CD4-positive, alpha-beta T cell (primary cell): ENCODE results near the gene LMOD1. TPM values are rescaled to one million over a fixed set of nuclear protein-coding genes. Genes with fewer than 3 reads are reported as not detected.
"Not testable (repeated sequence)": the region's sequence is repeated elsewhere in the genome, so short reads cannot be mapped to it uniquely, and the experiment has no call there.

Experiments
- ATAC-seq: fragments of 200-7000 bp; cut with Tn5 transposase; one replicate; pipeline ENCODE4 v1.10.0; 2022; ENCODE audit warnings: mild to moderate bottlenecking; ENCODE audit not compliant: poor library complexity
- CTCF ChIA-PET: fragments of 350-600 bp; sonication (Branson Sonifier 250); formaldehyde crosslinking; loops from one replicate; lab custom pipeline; 2021; ENCODE audit warnings: antibody characterized with exemption, inconsistent platforms; lab: Charles Lee
- POLR2A ChIA-PET: fragments of 350-600 bp; sonication (Branson Sonifier 250); formaldehyde crosslinking; loops from one replicate; lab custom pipeline; 2021; ENCODE audit warnings: antibody characterized with exemption, inconsistent platforms; lab: Charles Lee
- DNase-seq, 14 experiments: peaks; one replicate each; pipeline ENCODE4 v3.0.0-alpha.2; 2013 to 2020; ENCODE audit warnings: mixed read lengths in 2 of 14
- H3K27ac ChIP-seq, 2 donors: one replicate each; pipeline versions ENCODE4 v1.5.1 to v1.7.0; 2013; ENCODE audit warnings: low read length in 2 of 2, low read depth in 1 of 2, mild to moderate bottlenecking in 1 of 2
- H3K27me3 ChIP-seq, 2 experiments: 1 replicate in 1 of 2; 2 replicates in 1 of 2; pipeline versions ENCODE4 v1.6.1 to v1.7.0; 2013; ENCODE audit warnings: low read length in 2 of 2, control low read depth in 1 of 2, mild to moderate bottlenecking in 1 of 2, moderate library complexity in 1 of 2; ENCODE audit not compliant: insufficient read depth in 2 of 2, control insufficient read depth in 1 of 2
- H3K36me3 ChIP-seq: one replicate; pipeline ENCODE4 v1.6.1; 2013; ENCODE audit warnings: low read length, control low read depth; ENCODE audit not compliant: insufficient read depth
- H3K4me1 ChIP-seq: one replicate; pipeline ENCODE4 v1.6.1; 2013; ENCODE audit warnings: low read length, control low read depth; ENCODE audit not compliant: insufficient read depth
- H3K4me3 ChIP-seq: one replicate; pipeline ENCODE4 v1.5.1; 2013; ENCODE audit warnings: mild to moderate bottlenecking, low read length, moderate library complexity
- H3K9me3 ChIP-seq, 2 experiments: 1 replicate in 1 of 2; 2 replicates in 1 of 2; pipeline versions ENCODE4 v1.6.1 to v1.7.0; 2013; ENCODE audit warnings: low read length in 2 of 2, mild to moderate bottlenecking in 2 of 2, control low read depth in 1 of 2, moderate library complexity in 1 of 2; ENCODE audit not compliant: control insufficient read depth in 1 of 2, insufficient read depth in 1 of 2
- H3K27ac Mint-ChIP-seq: one replicate; pipeline ENCODE4 v1.8.0; 2020; ENCODE audit warnings: mixed read lengths
- H3K27me3 Mint-ChIP-seq: one replicate; pipeline ENCODE4 v1.8.0; 2021; ENCODE audit warnings: mixed read lengths
- H3K36me3 Mint-ChIP-seq: one replicate; pipeline ENCODE4 v1.8.0; 2021; ENCODE audit warnings: low read depth, mixed read lengths
- H3K4me1 Mint-ChIP-seq: one replicate; pipeline ENCODE4 v1.8.0; 2021; ENCODE audit warnings: low read depth, mixed read lengths
- H3K4me3 Mint-ChIP-seq: one replicate; pipeline ENCODE4 v1.8.0; 2020; ENCODE audit warnings: mild to moderate bottlenecking, mixed read lengths
- H3K9me3 Mint-ChIP-seq: one replicate; pipeline ENCODE4 v1.8.0; 2020; ENCODE audit warnings: mixed read lengths
- intact Hi-C, 2 experiments: fragments of 100-400 bp; cut with DNase I in 1 of 2; cut with micrococcal nuclease in 1 of 2; formaldehyde crosslinking; loops; one replicate each; pipeline versions ENCODE4 v1.15.1 to v1.9.0; 2023 to 2025; cut with DNase I, micrococcal nuclease
- total RNA-seq, 174 experiments: library from RNA in 2 of 174; stranded (reverse) in 2 of 174; gene quantifications; one replicate each; pipeline ENCODE4 v1.2.3 and lab custom pipeline; 2021 to 2026
- TF ChIP-seq, protein P1 (sequence below): fragments of 200-600 bp; IDR thresholded peaks from one replicate; pipeline ENCODE4 v1.8.0; 2022; ENCODE audit warnings: antibody characterized with exemption, mild to moderate bottlenecking

Gene LMOD1
- total RNA-seq, 2 experiments from 2014 or later = not detected

DNA sequence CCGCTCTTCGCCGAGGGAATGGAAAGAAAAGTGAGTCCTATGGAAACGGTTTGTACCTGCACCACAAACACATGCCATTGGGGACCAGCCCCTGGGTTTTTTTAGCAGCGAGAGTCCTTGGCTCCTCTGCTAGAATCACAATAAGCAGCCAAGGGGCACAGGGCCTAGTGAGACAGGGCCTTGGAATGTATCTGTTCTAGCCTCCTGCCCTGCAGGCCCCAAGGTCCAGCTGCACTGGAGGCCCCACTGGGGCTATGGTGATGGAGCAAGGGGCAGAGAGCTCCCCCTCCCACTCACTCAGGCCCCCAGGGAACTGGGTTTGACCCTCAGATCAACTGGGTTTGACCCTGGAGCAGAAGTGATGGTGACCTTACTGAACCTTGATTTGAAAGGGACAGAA, 43.2 kb downstream of the LMOD1 start:
- ATAC-seq (no peak), DNase-seq (no peak)
- Histone ChIP-seq H3K9me3 (no peaks in the 10 kb centered on the region), H3K4me3 (no peak overlapping the region), H3K36me3 (no peaks in the 10 kb centered on the region), H3K27ac (no peak overlapping the region), H3K27me3 (no peaks in the 10 kb centered on the region), H3K4me1 (no peaks in the 10 kb centered on the region)
- ChIA-PET POLR2A (no interaction called here), CTCF (no interaction called here)
- Mint-ChIP-seq H3K4me1 (no peaks in the 10 kb centered on the region), H3K27me3 (peaks cover 5% of the 10 kb centered on the region), H3K36me3 (no peaks in the 10 kb centered on the region), H3K4me3 (no peak overlapping the region), H3K27ac (no peak overlapping the region), H3K9me3 (no peaks in the 10 kb centered on the region)
- intact Hi-C loops = no loop called here
- TF ChIP-seq, protein P1, sequence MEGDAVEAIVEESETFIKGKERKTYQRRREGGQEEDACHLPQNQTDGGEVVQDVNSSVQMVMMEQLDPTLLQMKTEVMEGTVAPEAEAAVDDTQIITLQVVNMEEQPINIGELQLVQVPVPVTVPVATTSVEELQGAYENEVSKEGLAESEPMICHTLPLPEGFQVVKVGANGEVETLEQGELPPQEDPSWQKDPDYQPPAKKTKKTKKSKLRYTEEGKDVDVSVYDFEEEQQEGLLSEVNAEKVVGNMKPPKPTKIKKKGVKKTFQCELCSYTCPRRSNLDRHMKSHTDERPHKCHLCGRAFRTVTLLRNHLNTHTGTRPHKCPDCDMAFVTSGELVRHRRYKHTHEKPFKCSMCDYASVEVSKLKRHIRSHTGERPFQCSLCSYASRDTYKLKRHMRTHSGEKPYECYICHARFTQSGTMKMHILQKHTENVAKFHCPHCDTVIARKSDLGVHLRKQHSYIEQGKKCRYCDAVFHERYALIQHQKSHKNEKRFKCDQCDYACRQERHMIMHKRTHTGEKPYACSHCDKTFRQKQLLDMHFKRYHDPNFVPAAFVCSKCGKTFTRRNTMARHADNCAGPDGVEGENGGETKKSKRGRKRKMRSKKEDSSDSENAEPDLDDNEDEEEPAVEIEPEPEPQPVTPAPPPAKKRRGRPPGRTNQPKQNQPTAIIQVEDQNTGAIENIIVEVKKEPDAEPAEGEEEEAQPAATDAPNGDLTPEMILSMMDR = no peak

DNA sequence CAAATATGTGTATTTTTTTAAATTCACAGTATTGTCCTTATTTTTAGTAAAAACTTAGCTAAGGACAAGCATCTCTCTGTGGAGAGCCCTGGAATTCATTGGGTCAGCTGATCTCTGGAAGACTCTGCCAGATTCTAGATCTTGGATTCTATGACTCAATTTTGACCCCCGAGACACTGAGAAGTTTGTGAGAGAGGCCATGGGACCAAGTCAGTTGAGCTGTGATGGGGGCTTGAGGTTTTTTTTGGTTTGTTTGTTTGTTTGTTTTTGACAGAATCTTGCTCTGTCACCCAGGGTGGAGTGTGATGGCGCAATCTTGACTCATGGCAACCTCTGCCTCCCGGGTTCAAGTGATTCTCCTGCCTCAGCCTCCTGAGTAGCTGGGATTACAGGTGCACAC, 44.1 kb downstream of the LMOD1 start:
- ATAC-seq (no peak), DNase-seq (no peak)
- TF ChIP-seq, protein P1 = no peak
- H3K36me3 Mint-ChIP-seq = no peaks in the 10 kb centered on the region
- intact Hi-C loops = no loop called here
- Histone ChIP-seq H3K4me1 (no peaks in the 10 kb centered on the region), H3K9me3 (no peaks in the 10 kb centered on the region), H3K27me3 (no peaks in the 10 kb centered on the region), H3K27ac (no peak overlapping the region), H3K4me3 (no peak overlapping the region), H3K36me3 (no peaks in the 10 kb centered on the region)
- H3K27me3 Mint-ChIP-seq = peaks cover 5% of the 10 kb centered on the region
- H3K4me1 Mint-ChIP-seq = no peaks in the 10 kb centered on the region
- H3K27ac Mint-ChIP-seq = no peak overlapping the region
- ChIA-PET POLR2A (no interaction called here), CTCF (no interaction called here)
- no peak overlapping the region for H3K4me3 Mint-ChIP-seq
- H3K9me3 Mint-ChIP-seq = no peaks in the 10 kb centered on the region

DNA sequence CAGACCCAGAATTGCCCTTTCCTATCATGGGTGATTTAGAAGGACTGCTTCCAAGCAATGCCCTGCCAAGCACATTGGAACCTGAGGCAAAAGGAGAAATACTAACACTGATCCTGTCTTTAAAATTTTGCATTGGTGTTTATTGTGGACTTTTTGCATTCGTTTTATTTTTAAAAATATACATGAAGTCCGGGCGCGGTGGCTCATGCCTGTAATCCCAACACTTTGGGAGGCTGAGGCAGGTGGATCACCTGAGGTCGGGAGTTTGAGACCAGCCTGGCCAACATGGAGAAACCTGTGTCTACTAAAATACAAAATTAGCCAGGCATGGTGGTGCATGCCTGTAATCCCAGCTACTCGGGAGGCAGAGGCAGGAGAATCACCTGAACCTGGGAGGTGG, 45.3 kb downstream of the LMOD1 start:
- CTCF ChIA-PET, H3K4me3 ChIP-seq, H3K4me1 ChIP-seq, ATAC-seq, H3K27ac Mint-ChIP-seq, H3K4me3 Mint-ChIP-seq, H3K36me3 Mint-ChIP-seq, DNase-seq, H3K27ac ChIP-seq, intact Hi-C loops, H3K36me3 ChIP-seq, H3K4me1 Mint-ChIP-seq, H3K27me3 ChIP-seq, POLR2A ChIA-PET, H3K9me3 Mint-ChIP-seq, H3K9me3 ChIP-seq, H3K27me3 Mint-ChIP-seq: not testable (repeated sequence)

DNA sequence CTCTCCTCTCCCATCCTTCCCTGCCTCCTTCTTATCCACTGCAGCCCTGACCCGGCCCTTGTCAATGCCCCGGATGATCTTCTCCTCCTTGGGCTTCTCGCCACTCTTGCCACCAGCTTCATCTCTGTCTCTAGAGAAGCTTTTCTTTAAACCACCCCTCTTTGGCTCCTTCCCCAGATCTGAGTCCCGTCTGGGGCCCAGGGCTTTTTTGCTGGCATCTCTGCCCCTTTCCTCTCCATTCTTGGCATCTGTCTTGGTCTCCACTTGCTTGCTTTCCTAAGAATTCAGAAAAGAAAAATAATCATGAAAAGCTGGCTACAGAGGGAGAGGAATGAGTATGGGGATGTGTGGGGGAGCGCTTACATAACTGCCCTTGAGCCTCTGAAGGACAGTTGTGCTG, 45.9 kb downstream of the LMOD1 start:
- no peak overlapping the region for H3K4me3 Mint-ChIP-seq
- ATAC-seq = no peak
- H3K36me3 Mint-ChIP-seq = no peaks in the 10 kb centered on the region
- TF ChIP-seq, protein P1 = no peak
- H3K27me3 Mint-ChIP-seq = peaks cover 11% of the 10 kb centered on the region
- intact Hi-C loops = no loop called here
- CTCF ChIA-PET = no interaction called here
- H3K4me3 ChIP-seq = no peak overlapping the region
- peaks cover 9% of the 10 kb centered on the region for H3K4me1 ChIP-seq
- H3K9me3 ChIP-seq = no peaks in the 10 kb centered on the region
- POLR2A ChIA-PET = no interaction called here
- no peaks in the 10 kb centered on the region for H3K27me3 ChIP-seq
- no peak for DNase-seq
- no peaks in the 10 kb centered on the region for H3K36me3 ChIP-seq
- no peak overlapping the region for H3K27ac ChIP-seq
- H3K4me1 Mint-ChIP-seq = peaks cover 7% of the 10 kb centered on the region
- no peak overlapping the region for H3K27ac Mint-ChIP-seq
- H3K9me3 Mint-ChIP-seq = no peaks in the 10 kb centered on the region
